ENCODE data around the gene PTPA. TPM values are rescaled to one million over a fixed set of nuclear protein-coding genes. Genes with fewer than 3 reads are reported as not detected.

The PTPA gene
- total and polyA plus RNA-seq, 2 donors (not counting 3 experiments of a cell fraction or from before 2014, with no cell fraction given), result 97.7 to 121 TPM

- POLR2A ChIA-PET, result no interaction called here
- Histone ChIP-seq H4K20me1 (replicated peaks; ENCODE audit: control insufficient read depth, extremely low read depth, insufficient read depth, low read length) (no peaks in the 10 kb centered on the region), H3K9me3 (replicated peaks; ENCODE audit: control insufficient read depth, insufficient read depth, low read length) (no peaks in the 10 kb centered on the region), H3K27me3 (ENCODE audit: control insufficient read depth in 2 of 2, insufficient read depth in 2 of 2, low read length in 2 of 2) (no peaks in the 10 kb centered on the region), H3K9me1 (replicated peaks; ENCODE audit: control insufficient read depth, extremely low read depth, insufficient read depth, low read length) (no peaks in the 10 kb centered on the region), H3K4me1 (ENCODE audit: control insufficient read depth, extremely low read depth, insufficient read depth, low read length) (no peaks in the 10 kb centered on the region), H3K27ac (ENCODE audit: insufficient read depth, low read depth, low read length) (no peak overlapping the region), H3K9ac (replicated peaks; ENCODE audit: extremely low read depth, insufficient read depth, low read length) (no peak overlapping the region), H3K4me3 (replicated peaks in 1 of 3; ENCODE audit: insufficient read depth in 1 of 3, low read depth in 1 of 3, low read length in 3 of 3) (no peak overlapping the region), H3K79me2 (ENCODE audit: control insufficient read depth, insufficient read depth, low read length) (no peaks in the 10 kb centered on the region), H3K4me2 (ENCODE audit: insufficient read depth, low read length) (no peak overlapping the region), H3K36me3 (ENCODE audit: control insufficient read depth in 2 of 2, extremely low read depth in 1 of 2, insufficient read depth in 2 of 2, low read length in 2 of 2) (peaks cover 3% of the 10 kb centered on the region in 2 experiments), H2AFZ (ENCODE audit: low read depth, low read length) (no peak overlapping the region)
- FAIRE-seq, result no peak
- dilution Hi-C loops (cut with MboI; ENCODE audit: extremely low pct_ligation_motif_present, low sequenced_read_pairs) (no loop called here), intact Hi-C loops (cut with micrococcal nuclease) (no loop called here)
- TF ChIP-seq FOS (IDR thresholded peaks at IDR 0.05; ENCODE audit: borderline replicate concordance, insufficient read depth, low read length), result no peak
- TF ChIP-seq, protein P1, sequence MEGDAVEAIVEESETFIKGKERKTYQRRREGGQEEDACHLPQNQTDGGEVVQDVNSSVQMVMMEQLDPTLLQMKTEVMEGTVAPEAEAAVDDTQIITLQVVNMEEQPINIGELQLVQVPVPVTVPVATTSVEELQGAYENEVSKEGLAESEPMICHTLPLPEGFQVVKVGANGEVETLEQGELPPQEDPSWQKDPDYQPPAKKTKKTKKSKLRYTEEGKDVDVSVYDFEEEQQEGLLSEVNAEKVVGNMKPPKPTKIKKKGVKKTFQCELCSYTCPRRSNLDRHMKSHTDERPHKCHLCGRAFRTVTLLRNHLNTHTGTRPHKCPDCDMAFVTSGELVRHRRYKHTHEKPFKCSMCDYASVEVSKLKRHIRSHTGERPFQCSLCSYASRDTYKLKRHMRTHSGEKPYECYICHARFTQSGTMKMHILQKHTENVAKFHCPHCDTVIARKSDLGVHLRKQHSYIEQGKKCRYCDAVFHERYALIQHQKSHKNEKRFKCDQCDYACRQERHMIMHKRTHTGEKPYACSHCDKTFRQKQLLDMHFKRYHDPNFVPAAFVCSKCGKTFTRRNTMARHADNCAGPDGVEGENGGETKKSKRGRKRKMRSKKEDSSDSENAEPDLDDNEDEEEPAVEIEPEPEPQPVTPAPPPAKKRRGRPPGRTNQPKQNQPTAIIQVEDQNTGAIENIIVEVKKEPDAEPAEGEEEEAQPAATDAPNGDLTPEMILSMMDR (IDR thresholded peaks at IDR 0.05; ENCODE audit: extremely low read depth in 1 of 2, insufficient read depth in 1 of 2, low read depth in 1 of 2, low read length in 2 of 2), result no peak
- no peak for TF ChIP-seq POLR2AphosphoS5 (IDR thresholded peaks at IDR 0.05; ENCODE audit: insufficient read depth, low read depth, low read length)
- TF ChIP-seq POLR2A (IDR thresholded peaks at IDR 0.05; ENCODE audit: low read depth, low read length), result no peak
- TF ChIP-seq, protein P2, sequence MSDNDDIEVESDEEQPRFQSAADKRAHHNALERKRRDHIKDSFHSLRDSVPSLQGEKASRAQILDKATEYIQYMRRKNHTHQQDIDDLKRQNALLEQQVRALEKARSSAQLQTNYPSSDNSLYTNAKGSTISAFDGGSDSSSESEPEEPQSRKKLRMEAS (IDR thresholded peaks at IDR 0.05; ENCODE audit: insufficient read depth, insufficient read length), result no peak
- TF ChIP-seq EZH2 (IDR thresholded peaks at IDR 0.05; ENCODE audit: borderline replicate concordance, low read depth, low read length, severe bottlenecking), result no peak
- TF ChIP-seq MYC (IDR thresholded peaks at IDR 0.05; ENCODE audit: low read depth, low read length), result no peak
- TF ChIP-seq JUN (IDR thresholded peaks at IDR 0.05; ENCODE audit: borderline replicate concordance, insufficient read depth, insufficient read length, low read depth), result no peak
- no peak for TF ChIP-seq GATA2 (IDR thresholded peaks at IDR 0.05; ENCODE audit: insufficient read depth, insufficient read length, low read depth, low read length)
- CTCF ChIA-PET, result interaction anchor here (1.6 to 1.7 kb wide), 3 partner anchors 10 to 521 kb away, joined by 4 to 8 read pairs (median 5); no protein-coding TSS in a partner anchor
- no peak for DNase-seq (ENCODE audit: low read depth, low spot score)
- BruUV-seq (replicated peaks), result no TSS peak
Observed at GRCh38 chr9:129104051-129104450, 7.2 kb upstream of the PTPA start.

Data from endothelial cell of umbilical vein (primary cell).